Measurements from ENCODE around the gene ALLC.

GRCh38 chr2:3620834-3621233 lies 37.2 kb upstream of the ALLC start:
- TF ChIP-seq POLR2AphosphoS5 (IDR thresholded peaks at IDR 0.05; ENCODE audit: low read depth, low read length) (no peak), EP300 (IDR thresholded peaks at IDR 0.05; ENCODE audit: borderline replicate concordance in 1 of 2, low read depth in 1 of 2, low read length in 1 of 2) (no peak), CHD2 (IDR thresholded peaks at IDR 0.05; ENCODE audit: low read length, partially characterized antibody) (no peak), MXI1 (IDR thresholded peaks at IDR 0.05; ENCODE audit: low read depth, low read length) (no peak), RAD21 (IDR thresholded peaks at IDR 0.05; ENCODE audit: low read length) (no peak), RFX5 (IDR thresholded peaks at IDR 0.05; ENCODE audit: low read length) (no peak)
- TF ChIP-seq, protein P1, sequence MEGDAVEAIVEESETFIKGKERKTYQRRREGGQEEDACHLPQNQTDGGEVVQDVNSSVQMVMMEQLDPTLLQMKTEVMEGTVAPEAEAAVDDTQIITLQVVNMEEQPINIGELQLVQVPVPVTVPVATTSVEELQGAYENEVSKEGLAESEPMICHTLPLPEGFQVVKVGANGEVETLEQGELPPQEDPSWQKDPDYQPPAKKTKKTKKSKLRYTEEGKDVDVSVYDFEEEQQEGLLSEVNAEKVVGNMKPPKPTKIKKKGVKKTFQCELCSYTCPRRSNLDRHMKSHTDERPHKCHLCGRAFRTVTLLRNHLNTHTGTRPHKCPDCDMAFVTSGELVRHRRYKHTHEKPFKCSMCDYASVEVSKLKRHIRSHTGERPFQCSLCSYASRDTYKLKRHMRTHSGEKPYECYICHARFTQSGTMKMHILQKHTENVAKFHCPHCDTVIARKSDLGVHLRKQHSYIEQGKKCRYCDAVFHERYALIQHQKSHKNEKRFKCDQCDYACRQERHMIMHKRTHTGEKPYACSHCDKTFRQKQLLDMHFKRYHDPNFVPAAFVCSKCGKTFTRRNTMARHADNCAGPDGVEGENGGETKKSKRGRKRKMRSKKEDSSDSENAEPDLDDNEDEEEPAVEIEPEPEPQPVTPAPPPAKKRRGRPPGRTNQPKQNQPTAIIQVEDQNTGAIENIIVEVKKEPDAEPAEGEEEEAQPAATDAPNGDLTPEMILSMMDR (IDR thresholded peaks at IDR 0.05) = no peak
- TF ChIP-seq, protein P2, sequence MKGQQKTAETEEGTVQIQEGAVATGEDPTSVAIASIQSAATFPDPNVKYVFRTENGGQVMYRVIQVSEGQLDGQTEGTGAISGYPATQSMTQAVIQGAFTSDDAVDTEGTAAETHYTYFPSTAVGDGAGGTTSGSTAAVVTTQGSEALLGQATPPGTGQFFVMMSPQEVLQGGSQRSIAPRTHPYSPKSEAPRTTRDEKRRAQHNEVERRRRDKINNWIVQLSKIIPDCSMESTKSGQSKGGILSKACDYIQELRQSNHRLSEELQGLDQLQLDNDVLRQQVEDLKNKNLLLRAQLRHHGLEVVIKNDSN (IDR thresholded peaks at IDR 0.05; ENCODE audit: borderline replicate concordance, low read depth) = no peak
